Keratinocyte (primary cell): ENCODE measurements around the gene CCDC158. TPM values are rescaled to one million over a fixed set of nuclear protein-coding genes. Genes with fewer than 3 reads are reported as not detected.

Experiments used
- DNase-seq: peaks from one replicate; pipeline ENCODE4 v3.0.0-alpha.2; 2011; ENCODE audit warnings: low read depth, missing footprints, low spot score
- FAIRE-seq: peaks from 2 replicates; lab custom pipeline; 2011; peaks lifted over from hg19 to GRCh38; lab: Jason Lieb, UNC
- H2AFZ ChIP-seq: 2 replicates; pipeline ENCODE4 v1.6.0; 2012; ENCODE audit warnings: low read length, control low read depth, inconsistent platforms; ENCODE audit not compliant: control insufficient read depth
- H3K27ac ChIP-seq: 2 replicates; pipeline ENCODE4 v1.5.1; 2011; ENCODE audit warnings: low read length; ENCODE audit not compliant: control insufficient read depth, insufficient read depth
- H3K27me3 ChIP-seq: 3 replicates; pipeline ENCODE4 v1.6.0; 2011; ENCODE audit warnings: low read length; ENCODE audit not compliant: control insufficient read depth, insufficient read depth; ENCODE audit errors: extremely low read depth
- H3K36me3 ChIP-seq, 2 experiments: 2 replicates in 1 of 2; 3 replicates in 1 of 2; pipeline ENCODE4 v1.5.1; 2011; ENCODE audit warnings: low read length in 2 of 2, mild to moderate bottlenecking in 1 of 2; ENCODE audit not compliant: control insufficient read depth in 2 of 2, insufficient read depth in 2 of 2; ENCODE audit errors: extremely low read depth in 1 of 2
- H3K4me1 ChIP-seq: 3 replicates; pipeline ENCODE4 v1.5.1; 2011; ENCODE audit warnings: low read length; ENCODE audit not compliant: control insufficient read depth, insufficient read depth; ENCODE audit errors: extremely low read depth
- H3K4me2 ChIP-seq: 3 replicates; pipeline ENCODE4 v1.6.0; 2011; ENCODE audit warnings: low read depth, low read length; ENCODE audit not compliant: control insufficient read depth, insufficient read depth; ENCODE audit errors: extremely low read depth
- H3K4me3 ChIP-seq, 3 experiments: fragments of 200-600 bp in 1 of 3; sonication (generic) in 1 of 3; 2 replicates in 2 of 3; 3 replicates in 1 of 3; pipeline ENCODE4 v1.5.1; 2011 to 2016; ENCODE audit warnings: low read length in 3 of 3, mild to moderate bottlenecking in 3 of 3, control low read depth in 2 of 3, inconsistent platforms in 1 of 3, low read depth in 1 of 3, mixed read lengths in 1 of 3, mixed run types in 1 of 3, moderate library complexity in 1 of 3; ENCODE audit not compliant: control insufficient read depth in 2 of 3, insufficient read depth in 2 of 3; ENCODE audit errors: extremely low read depth in 1 of 3
- H3K79me2 ChIP-seq: 2 replicates; pipeline ENCODE4 v1.6.0; 2012; ENCODE audit warnings: low read length; ENCODE audit not compliant: control insufficient read depth, insufficient read depth
- H3K9ac ChIP-seq: 3 replicates; pipeline ENCODE4 v1.6.0; 2011; ENCODE audit warnings: low read length; ENCODE audit not compliant: control insufficient read depth, insufficient read depth; ENCODE audit errors: extremely low read depth
- H3K9me1 ChIP-seq: 3 replicates; pipeline ENCODE4 v1.6.0; 2011; ENCODE audit warnings: low read length; ENCODE audit not compliant: control insufficient read depth, insufficient read depth; ENCODE audit errors: extremely low read depth
- H3K9me3 ChIP-seq: 2 replicates; pipeline ENCODE4 v1.5.1; 2012; ENCODE audit warnings: low read depth, low read length; ENCODE audit not compliant: control insufficient read depth
- H4K20me1 ChIP-seq: 3 replicates; pipeline ENCODE4 v1.6.0; 2011; ENCODE audit warnings: low read length; ENCODE audit not compliant: control insufficient read depth, insufficient read depth; ENCODE audit errors: extremely low read depth
- EZH2 ChIP-seq: IDR thresholded peaks from one replicate; pipeline ENCODE4 v1.6.1; 2012; ENCODE audit warnings: inconsistent platforms, mild to moderate bottlenecking, low read length, moderate library complexity
- dilution Hi-C: fragments of 300-500 bp; cut with MboI; formaldehyde crosslinking; loops from one replicate; pipeline ENCODE4 v1.7.0; 2020; ENCODE audit warnings: low sequenced_read_pairs; ENCODE audit not compliant: extremely low pct_ligation_motif_present
- polyA plus RNA-seq, 5 experiments: library from polyadenylated mRNA; depleted of rRNA in 3 of 5; stranded (reverse) in 3 of 5; stranded (forward) in 1 of 5; unstranded in 1 of 5; fragments of >200 nt; gene quantifications; 1 replicate in 1 of 5; 2 replicates in 3 of 5; 3 replicates in 1 of 5; pipeline versions ENCODE4 v1.2.1 to v1.2.3, GENCODE V29; 2011 to 2012; ENCODE audit warnings: missing spikeins in 2 of 5, low read depth in 1 of 5, low replicate concordance in 1 of 5
- TF ChIP-seq, protein P1 (sequence below), 3 experiments: IDR thresholded peaks in 1 of 3; conservative IDR thresholded peaks in 1 of 3; optimal IDR thresholded peaks in 1 of 3; 2 replicates in 2 of 3; 3 replicates in 1 of 3; pipeline versions ENCODE3 to v1.5.1; 2011; ENCODE audit warnings: low read length in 3 of 3, mild to moderate bottlenecking in 3 of 3, moderate library complexity in 2 of 3, control low read depth in 1 of 3, inconsistent platforms in 1 of 3; ENCODE audit not compliant: insufficient read depth in 2 of 3; ENCODE audit errors: extremely low read depth in 1 of 3

Gene CCDC158
- polyA plus RNA-seq, 1 donor (not counting 4 experiments of a cell fraction or from before 2014, with no cell fraction given) = not detected

- Histone ChIP-seq H3K79me2 (no peaks in the 10 kb centered on the region), H3K9me3 (no peaks in the 10 kb centered on the region), H3K9me1 (peaks cover 4% of the 10 kb centered on the region), H3K4me3 (no peak overlapping the region), H4K20me1 (no peaks in the 10 kb centered on the region), H3K27me3 (no peaks in the 10 kb centered on the region), H3K36me3 (no peaks in the 10 kb centered on the region), H3K4me2 (no peak overlapping the region), H2AFZ (no peak overlapping the region), H3K27ac (no peak overlapping the region), H3K9ac (no peak overlapping the region), H3K4me1 (peaks cover 12% of the 10 kb centered on the region)
- TF ChIP-seq, protein P1, sequence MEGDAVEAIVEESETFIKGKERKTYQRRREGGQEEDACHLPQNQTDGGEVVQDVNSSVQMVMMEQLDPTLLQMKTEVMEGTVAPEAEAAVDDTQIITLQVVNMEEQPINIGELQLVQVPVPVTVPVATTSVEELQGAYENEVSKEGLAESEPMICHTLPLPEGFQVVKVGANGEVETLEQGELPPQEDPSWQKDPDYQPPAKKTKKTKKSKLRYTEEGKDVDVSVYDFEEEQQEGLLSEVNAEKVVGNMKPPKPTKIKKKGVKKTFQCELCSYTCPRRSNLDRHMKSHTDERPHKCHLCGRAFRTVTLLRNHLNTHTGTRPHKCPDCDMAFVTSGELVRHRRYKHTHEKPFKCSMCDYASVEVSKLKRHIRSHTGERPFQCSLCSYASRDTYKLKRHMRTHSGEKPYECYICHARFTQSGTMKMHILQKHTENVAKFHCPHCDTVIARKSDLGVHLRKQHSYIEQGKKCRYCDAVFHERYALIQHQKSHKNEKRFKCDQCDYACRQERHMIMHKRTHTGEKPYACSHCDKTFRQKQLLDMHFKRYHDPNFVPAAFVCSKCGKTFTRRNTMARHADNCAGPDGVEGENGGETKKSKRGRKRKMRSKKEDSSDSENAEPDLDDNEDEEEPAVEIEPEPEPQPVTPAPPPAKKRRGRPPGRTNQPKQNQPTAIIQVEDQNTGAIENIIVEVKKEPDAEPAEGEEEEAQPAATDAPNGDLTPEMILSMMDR (optimal IDR thresholded peaks at IDR 0.05 in 1 of 3, IDR thresholded peaks at IDR 0.05 in 1 of 3, conservative IDR thresholded peaks at IDR 0.05 in 1 of 3; ENCODE audit: extremely low read depth in 1 of 3, insufficient read depth in 2 of 3, low read length in 3 of 3) = no peak
- no peak for TF ChIP-seq EZH2
- dilution Hi-C loops = no loop called here
- no peak for FAIRE-seq
- DNase-seq = no peak
These were observed 36.9 kb downstream of the CCDC158 start for GRCh38 chr4:76384052-76384451.

- DNase-seq (no peak), FAIRE-seq (no peak)
- H3K4me3 ChIP-seq = no peak overlapping the region
- H3K9me1 ChIP-seq = peaks cover under 1% of the 10 kb centered on the region
- H3K9me3 ChIP-seq = no peaks in the 10 kb centered on the region
- no peaks in the 10 kb centered on the region for H3K36me3 ChIP-seq
- H3K4me2 ChIP-seq = no peak overlapping the region
- no peak overlapping the region for H2AFZ ChIP-seq
- dilution Hi-C loops = no loop called here
- H3K79me2 ChIP-seq = no peaks in the 10 kb centered on the region
- no peak overlapping the region for H3K27ac ChIP-seq
- no peak for TF ChIP-seq EZH2
- TF ChIP-seq, protein P1 (optimal IDR thresholded peaks at IDR 0.05 in 1 of 3, IDR thresholded peaks at IDR 0.05 in 1 of 3, conservative IDR thresholded peaks at IDR 0.05 in 1 of 3; ENCODE audit: extremely low read depth in 1 of 3, insufficient read depth in 2 of 3, low read length in 3 of 3) = no peak
- no peaks in the 10 kb centered on the region for H3K27me3 ChIP-seq
- no peak overlapping the region for H3K9ac ChIP-seq
- peaks cover 4% of the 10 kb centered on the region for H3K4me1 ChIP-seq
- H4K20me1 ChIP-seq = no peaks in the 10 kb centered on the region
These were observed 37.9 kb downstream of the CCDC158 start for GRCh38 chr4:76383001-76383400.
